Heart left ventricle (tissue), 13 donors: ENCODE data around the gene KIF1A.

Source experiments
- POLR2A ChIP-seq, 2 donors: fragments of 450-650 bp; IDR thresholded peaks; one replicate each; pipeline ENCODE4 v1.6.1; 2017; ENCODE audit warnings: antibody characterized with exemption in 2 of 2, mild to moderate bottlenecking in 2 of 2, moderate library complexity in 2 of 2
- TF ChIP-seq, protein P1 (sequence below), 12 donors: fragments of 200-600 bp; sonication (generic) in 4 of 12; IDR thresholded peaks; one replicate each; pipeline versions ENCODE4 v1.5.0 to v1.8.0; 2018 to 2022; ENCODE audit warnings: antibody characterized with exemption in 12 of 12, mild to moderate bottlenecking in 5 of 12
- donor health status: ischemic (EF 13 %, LVEDD 7.1; RV severe dilation, severe dysfunction).
- donor health status: DM: no; HTN: yes; CAD: no.
- donor health status: DM: no; HTN: no; CAD: no.
- donor health status: ischemic (EF 25% LVEDD 6.9; RV normal size, moderate dysfunction).
- donor health status: ischemic (EF 25% LVEDD 5.7; RV mildly dilated, moderate dysfunction).
- donor health status: ischemic (EF 35%, LVEDD 5.7; RV mildly dilated, moderate dysfunction).
- donor health status: nonischemic (EF 11% LVEDD 7.7; RV severe dilation, severe dysfunction).
- donor health status: DM: yes; HTN: yes; CAD: no.
- donor health status: PGD.
- donor health status: ischemic (EF 29% LVEDD 5.4; RV normal size, mild dysfunction).
- donor health status: nonischemic (EF 23%, LVEDD 6.1; RV moderate dilation, normal function).

DNA sequence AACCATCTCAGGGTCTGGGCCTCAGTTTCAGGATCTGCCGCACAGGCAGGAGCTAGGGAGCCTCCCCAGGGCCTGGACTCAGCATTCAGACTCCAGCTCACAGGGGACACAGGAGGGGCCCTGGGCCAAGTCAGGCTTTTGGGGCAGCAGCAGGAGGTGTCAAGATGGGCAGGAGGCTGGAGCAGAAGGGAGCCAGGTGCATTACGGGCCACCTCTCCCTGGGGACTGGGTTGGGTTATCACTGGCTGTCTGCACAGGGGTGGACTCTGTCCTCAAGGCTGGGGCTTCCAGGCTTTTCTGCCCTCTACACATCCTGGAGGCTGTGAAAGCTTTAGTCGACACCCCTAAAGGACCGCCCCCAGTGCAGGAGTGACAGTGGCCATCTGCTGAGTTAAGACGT is 108.3 kb downstream of the KIF1A start:
- no peak for TF ChIP-seq POLR2A (IDR thresholded peaks at IDR 0.05)
- TF ChIP-seq, protein P1, sequence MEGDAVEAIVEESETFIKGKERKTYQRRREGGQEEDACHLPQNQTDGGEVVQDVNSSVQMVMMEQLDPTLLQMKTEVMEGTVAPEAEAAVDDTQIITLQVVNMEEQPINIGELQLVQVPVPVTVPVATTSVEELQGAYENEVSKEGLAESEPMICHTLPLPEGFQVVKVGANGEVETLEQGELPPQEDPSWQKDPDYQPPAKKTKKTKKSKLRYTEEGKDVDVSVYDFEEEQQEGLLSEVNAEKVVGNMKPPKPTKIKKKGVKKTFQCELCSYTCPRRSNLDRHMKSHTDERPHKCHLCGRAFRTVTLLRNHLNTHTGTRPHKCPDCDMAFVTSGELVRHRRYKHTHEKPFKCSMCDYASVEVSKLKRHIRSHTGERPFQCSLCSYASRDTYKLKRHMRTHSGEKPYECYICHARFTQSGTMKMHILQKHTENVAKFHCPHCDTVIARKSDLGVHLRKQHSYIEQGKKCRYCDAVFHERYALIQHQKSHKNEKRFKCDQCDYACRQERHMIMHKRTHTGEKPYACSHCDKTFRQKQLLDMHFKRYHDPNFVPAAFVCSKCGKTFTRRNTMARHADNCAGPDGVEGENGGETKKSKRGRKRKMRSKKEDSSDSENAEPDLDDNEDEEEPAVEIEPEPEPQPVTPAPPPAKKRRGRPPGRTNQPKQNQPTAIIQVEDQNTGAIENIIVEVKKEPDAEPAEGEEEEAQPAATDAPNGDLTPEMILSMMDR (IDR thresholded peaks at IDR 0.05): no peak
